Measurements from ENCODE around the gene WDR83. TPM values are rescaled to one million over a fixed set of nuclear protein-coding genes. Genes with fewer than 3 reads are reported as not detected.

WDR83 gene
- total RNA-seq, 2 donors from 2014 or later: 18.8 to 26.2 TPM

- H3K27ac ChIP-seq (ENCODE audit: low read depth, low read length): no peak overlapping the region
- H3K4me1 ChIP-seq (ENCODE audit: control insufficient read depth, insufficient read depth, low read length): no peaks in the 10 kb centered on the region
- Mint-ChIP-seq H3K9me3 (peaks cover 1% of the 10 kb centered on the region), H3K4me1 (no peaks in the 10 kb centered on the region), H3K4me3 (no peak overlapping the region), H3K27ac (no peak overlapping the region), H3K36me3 (ENCODE audit: low read depth) (peaks cover 65% of the 10 kb centered on the region), H3K27me3 (ENCODE audit: insufficient read depth) (no peaks in the 10 kb centered on the region)
- H3K4me3 ChIP-seq (ENCODE audit: low read length): no peak overlapping the region
- TF ChIP-seq CTCF (conservative IDR thresholded peaks at IDR 0.05): no peak
- 97 to 98% methylated on average over 8 of the region's 8 CpGs for WGBS, 2 experiments (ENCODE audit: insufficient coverage in 1 of 2, insufficient read length in 1 of 2)
- H3K9me3 ChIP-seq (ENCODE audit: control insufficient read depth, low read length): no peaks in the 10 kb centered on the region
- peaks cover 35% of the 10 kb centered on the region for H3K36me3 ChIP-seq (ENCODE audit: control insufficient read depth, insufficient read depth, low read length)
- no peak overlapping the region for H3K9ac ChIP-seq (ENCODE audit: extremely low read depth, low read length, poor library complexity, severe bottlenecking)
- H3K27me3 ChIP-seq (ENCODE audit: control insufficient read depth, insufficient read depth, low read length, poor library complexity, severe bottlenecking): no peaks in the 10 kb centered on the region
- no peak for DNase-seq
Observed at GRCh38 chr19:12655546-12655945, 11.1 kb upstream of the WDR83 start.

- Mint-ChIP-seq H3K36me3 (ENCODE audit: low read depth) (peaks cover 59% of the 10 kb centered on the region), H3K27me3 (ENCODE audit: insufficient read depth) (no peaks in the 10 kb centered on the region), H3K4me3 (no peak overlapping the region), H3K4me1 (no peaks in the 10 kb centered on the region), H3K27ac (no peak overlapping the region), H3K9me3 (no peaks in the 10 kb centered on the region)
- H3K36me3 ChIP-seq (ENCODE audit: control insufficient read depth, insufficient read depth, low read length): peaks cover 47% of the 10 kb centered on the region
- peak; percentile 39 for TF ChIP-seq CTCF (conservative IDR thresholded peaks at IDR 0.05)
- H3K9ac ChIP-seq (ENCODE audit: extremely low read depth, low read length, poor library complexity, severe bottlenecking): no peak overlapping the region
- H3K4me1 ChIP-seq (ENCODE audit: control insufficient read depth, insufficient read depth, low read length): no peaks in the 10 kb centered on the region
- 94 to 97% methylated on average over 19 to 47 of the region's 50 CpGs for WGBS, 2 experiments (ENCODE audit: insufficient coverage in 1 of 2, insufficient read length in 1 of 2)
- no peak overlapping the region for H3K27ac ChIP-seq (ENCODE audit: low read depth, low read length)
- DNase-seq: peak; percentile 92
- no peaks in the 10 kb centered on the region for H3K9me3 ChIP-seq (ENCODE audit: control insufficient read depth, low read length)
- H3K27me3 ChIP-seq (ENCODE audit: control insufficient read depth, insufficient read depth, low read length, poor library complexity, severe bottlenecking): no peaks in the 10 kb centered on the region
- H3K4me3 ChIP-seq (ENCODE audit: low read length): no peak overlapping the region
Observed at GRCh38 chr19:12656899-12657571, 9.6 kb upstream of the WDR83 start.

GRCh38 chr19:12657966-12658365 lies 8.6 kb upstream of the WDR83 start:
- H3K27me3 Mint-ChIP-seq (ENCODE audit: insufficient read depth): no peaks in the 10 kb centered on the region
- Histone ChIP-seq H3K4me3 (ENCODE audit: low read length) (no peak overlapping the region), H3K9me3 (ENCODE audit: control insufficient read depth, low read length) (no peaks in the 10 kb centered on the region), H3K27ac (ENCODE audit: low read depth, low read length) (no peak overlapping the region), H3K4me1 (ENCODE audit: control insufficient read depth, insufficient read depth, low read length) (no peaks in the 10 kb centered on the region), H3K9ac (ENCODE audit: extremely low read depth, low read length, poor library complexity, severe bottlenecking) (no peak overlapping the region), H3K27me3 (ENCODE audit: control insufficient read depth, insufficient read depth, low read length, poor library complexity, severe bottlenecking) (no peaks in the 10 kb centered on the region), H3K36me3 (ENCODE audit: control insufficient read depth, insufficient read depth, low read length) (peaks cover 52% of the 10 kb centered on the region)
- H3K36me3 Mint-ChIP-seq (ENCODE audit: low read depth): peaks cover 57% of the 10 kb centered on the region
- H3K4me1 Mint-ChIP-seq: no peaks in the 10 kb centered on the region
- H3K9me3 Mint-ChIP-seq: no peaks in the 10 kb centered on the region
- WGBS, 2 experiments (ENCODE audit: insufficient coverage in 1 of 2, insufficient read length in 1 of 2): 99 to 100% methylated on average over 9 to 22 of the region's 22 CpGs
- DNase-seq: no peak
- TF ChIP-seq CTCF (conservative IDR thresholded peaks at IDR 0.05): peak; percentile 24
- H3K27ac Mint-ChIP-seq: no peak overlapping the region
- no peak overlapping the region for H3K4me3 Mint-ChIP-seq

All from endodermal cell (in vitro differentiated cells).